GM12873 (cell line): ENCODE data around the gene SMAD6.

Source experiments
- CTCF ChIP-seq: IDR thresholded peaks from 2 replicates; pipeline ENCODE4 v1.5.1; 2012; ENCODE audit warnings: low read depth, mild to moderate bottlenecking, moderate library complexity, low read length, control low read depth; ENCODE audit not compliant: insufficient read depth; ENCODE audit errors: missing control alignments

SMAD6 gene

GRCh38 chr15:66723826-66724731, 22.0 kb downstream of the SMAD6 start:
- TF ChIP-seq CTCF, result no peak

GRCh38 chr15:66724732-66725463, 22.9 kb downstream of the SMAD6 start:
- TF ChIP-seq CTCF, result no peak

GRCh38 chr15:66725464-66725785, 23.4 kb downstream of the SMAD6 start:
- no peak for TF ChIP-seq CTCF

GRCh38 chr15:66726386-66726785, 24.4 kb downstream of the SMAD6 start:
- TF ChIP-seq CTCF, result no peak

GRCh38 chr15:66729331-66729951, 27.4 kb downstream of the SMAD6 start:
- no peak for TF ChIP-seq CTCF

GRCh38 chr15:66730168-66731021, 28.4 kb downstream of the SMAD6 start:
- no peak for TF ChIP-seq CTCF
